Heart right ventricle (tissue), 16 donors: Measurements from ENCODE around the gene TANGO6. TPM values are rescaled to one million over a fixed set of nuclear protein-coding genes. Genes with fewer than 3 reads are reported as not detected.

Experiments used
- ATAC-seq, 8 donors: fragments of 200-7000 bp; cut with Tn5 transposase; one replicate each; pipeline ENCODE4 v1.9.1; 2020; ENCODE audit warnings: mild to moderate bottlenecking in 8 of 8, moderate library complexity in 8 of 8, moderate number of reproducible peaks in 1 of 8
- DNase-seq, 2 donors: peaks; one replicate each; pipeline ENCODE4 v3.0.0-alpha.2; 2020
- H3K27ac ChIP-seq, 10 donors: fragments of 200-600 bp; sonication (generic) in 2 of 10; one replicate each; pipeline versions ENCODE4 v1.5.0 to v1.8.0; 2020 to 2022; ENCODE audit warnings: mild to moderate bottlenecking in 3 of 10
- H3K27me3 ChIP-seq, 7 donors: fragments of 200-600 bp; one replicate each; pipeline ENCODE4 v1.8.0; 2021 to 2022; ENCODE audit warnings: mild to moderate bottlenecking in 2 of 7
- H3K36me3 ChIP-seq, 9 donors: fragments of 200-600 bp; sonication (generic) in 1 of 9; one replicate each; pipeline versions ENCODE4 v1.5.0 to v1.8.0; 2020 to 2022; ENCODE audit warnings: mild to moderate bottlenecking in 2 of 9
- H3K4me1 ChIP-seq, 9 donors: fragments of 200-600 bp; sonication (generic) in 1 of 9; one replicate each; pipeline versions ENCODE4 v1.5.0 to v1.8.0; 2020 to 2022; ENCODE audit warnings: mild to moderate bottlenecking in 4 of 9
- H3K4me3 ChIP-seq, 10 donors: fragments of 200-600 bp; sonication (generic) in 2 of 10; one replicate each; pipeline versions ENCODE4 v1.5.0 to v1.8.0; 2020 to 2022; ENCODE audit warnings: mild to moderate bottlenecking in 7 of 10, moderate library complexity in 2 of 10
- H3K9me3 ChIP-seq, 11 donors: fragments of 200-600 bp in 10 of 11; sonication (generic) in 2 of 11; one replicate each; pipeline versions ENCODE4 v1.5.0 to v1.8.0; 2013 to 2022; ENCODE audit warnings: mild to moderate bottlenecking in 2 of 11, control low read depth in 1 of 11, moderate library complexity in 1 of 11
- WGBS, 2 donors: extraction: QIAGEN DNeasy Blood & Tissue Kit; methylation state at CpG; one replicate each; pipeline ENCODE4 v1.1.7; 2013; ENCODE audit warnings: inconsistent platforms in 1 of 2; 5-methylcytosine and 5-hydroxymethylcytosine counted together
- intact Hi-C, 10 donors: fragments of 100-400 bp; cut with DNase I; formaldehyde crosslinking; loops; one replicate each; pipeline versions ENCODE4 v1.11.1 to v1.14.2; 2022
- polyA plus RNA-seq, 2 donors: library from polyadenylated mRNA; stranded (reverse); fragments of 200-250 nt; gene quantifications; one replicate each; pipeline ENCODE4 v1.2.3, GENCODE V29; 2013
- total RNA-seq, 10 donors: library from RNA; stranded (reverse); fragmentation: NEBNext Ultra II Directional in 3 of 10; extraction: Animal tissue kit (Norgen Biotek cat#: 25700) in 3 of 10; gene quantifications; one replicate each; pipeline versions ENCODE4 v1.2.1 to v1.2.4, GENCODE V29; 2021 to 2023
- TF ChIP-seq, protein P1 (sequence below), 9 donors: fragments of 200-600 bp; sonication (generic) in 2 of 9; IDR thresholded peaks; one replicate each; pipeline versions ENCODE4 v1.5.0 to v1.8.0; 2021 to 2022; ENCODE audit warnings: antibody characterized with exemption in 9 of 9, mild to moderate bottlenecking in 5 of 9, moderate library complexity in 1 of 9
- donor health status: Arrhythmogenic right ventricular cardiomyopathy.
- donor health status: ischemic (EF 13 %, LVEDD 7.1; RV severe dilation, severe dysfunction).
- donor health status: healthy with polysubstance abuse.
- donor health status: DM: no; HTN: yes; CAD: no.
- donor health status: DM: no; HTN: no; CAD: no.
- donor health status: ischemic (EF 25% LVEDD 6.9; RV normal size, moderate dysfunction).
- donor health status: ischemic (EF 25% LVEDD 5.7; RV mildly dilated, moderate dysfunction).
- donor health status: healthy.
- donor health status: DM: yes; HTN: yes; CAD: no.
- donor health status: Ischemic cardiomyopathy.
- donor health status: ischemic (EF 35%, LVEDD 5.7; RV mildly dilated, moderate dysfunction).
- donor health status: nonischemic (EF 11% LVEDD 7.7; RV severe dilation, severe dysfunction).
- donor health status: DM: yes; HTN: yes; CAD: no.
- donor health status: PGD.
- donor health status: ischemic (EF 29% LVEDD 5.4; RV normal size, mild dysfunction).
- donor health status: nonischemic (EF 23%, LVEDD 6.1; RV moderate dilation, normal function).

The TANGO6 gene
- total and polyA plus RNA-seq, 12 donors, result 1.8 to 12.9 (median 8.0) TPM

DNA sequence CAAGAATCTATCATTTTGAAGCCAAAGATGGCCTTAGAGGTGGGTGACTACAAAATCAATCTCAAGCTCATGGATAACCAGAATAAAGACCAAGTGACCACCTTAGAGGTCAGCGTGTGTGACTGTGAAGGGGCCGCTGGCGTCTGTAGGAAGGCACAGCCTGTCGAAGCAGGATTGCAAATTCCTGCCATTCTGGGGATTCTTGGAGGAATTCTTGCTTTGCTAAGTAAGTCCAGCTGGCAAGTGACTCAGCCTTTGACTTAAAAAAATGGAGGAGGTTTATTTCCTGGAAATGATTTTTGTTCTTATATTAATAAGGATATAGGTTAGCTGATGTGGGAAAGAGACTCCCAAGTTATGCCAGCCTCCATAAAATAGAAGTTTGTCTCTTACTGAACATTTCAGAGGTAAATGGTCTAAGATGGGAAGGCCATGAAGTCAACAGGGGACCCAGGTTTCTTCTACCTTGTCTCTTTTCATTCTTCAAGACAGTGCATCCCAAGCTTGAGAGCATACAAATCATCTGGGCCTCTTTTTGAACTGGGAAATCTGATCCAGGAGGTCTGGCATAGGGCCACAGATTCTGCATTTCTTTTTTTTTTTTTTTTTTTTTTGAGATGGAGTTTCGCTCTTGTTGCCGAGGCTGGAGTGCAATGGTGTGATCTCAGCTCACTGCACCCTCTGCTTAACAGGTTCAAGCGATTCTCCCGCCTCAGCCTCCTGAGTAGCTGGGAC lies 19.8 kb upstream of the TANGO6 start:
- H3K4me3 ChIP-seq, result no peak overlapping the region
- H3K4me1 ChIP-seq, result no peaks in the 10 kb centered on the region
- H3K9me3 ChIP-seq, result peaks cover 0 to 4% (median 0%) of the 10 kb centered on the region in 11 donors
- WGBS, 2 donors, result 58 to 64% methylated on average over 8 of the region's 8 CpGs
- ATAC-seq, result no peak
- H3K36me3 ChIP-seq, result no peaks in the 10 kb centered on the region
- no peak for DNase-seq
- intact Hi-C loops, result no loop called here
- peaks cover 0 to 7% (median 0%) of the 10 kb centered on the region in 7 donors for H3K27me3 ChIP-seq
- H3K27ac ChIP-seq, result no peak overlapping the region
- TF ChIP-seq, protein P1, sequence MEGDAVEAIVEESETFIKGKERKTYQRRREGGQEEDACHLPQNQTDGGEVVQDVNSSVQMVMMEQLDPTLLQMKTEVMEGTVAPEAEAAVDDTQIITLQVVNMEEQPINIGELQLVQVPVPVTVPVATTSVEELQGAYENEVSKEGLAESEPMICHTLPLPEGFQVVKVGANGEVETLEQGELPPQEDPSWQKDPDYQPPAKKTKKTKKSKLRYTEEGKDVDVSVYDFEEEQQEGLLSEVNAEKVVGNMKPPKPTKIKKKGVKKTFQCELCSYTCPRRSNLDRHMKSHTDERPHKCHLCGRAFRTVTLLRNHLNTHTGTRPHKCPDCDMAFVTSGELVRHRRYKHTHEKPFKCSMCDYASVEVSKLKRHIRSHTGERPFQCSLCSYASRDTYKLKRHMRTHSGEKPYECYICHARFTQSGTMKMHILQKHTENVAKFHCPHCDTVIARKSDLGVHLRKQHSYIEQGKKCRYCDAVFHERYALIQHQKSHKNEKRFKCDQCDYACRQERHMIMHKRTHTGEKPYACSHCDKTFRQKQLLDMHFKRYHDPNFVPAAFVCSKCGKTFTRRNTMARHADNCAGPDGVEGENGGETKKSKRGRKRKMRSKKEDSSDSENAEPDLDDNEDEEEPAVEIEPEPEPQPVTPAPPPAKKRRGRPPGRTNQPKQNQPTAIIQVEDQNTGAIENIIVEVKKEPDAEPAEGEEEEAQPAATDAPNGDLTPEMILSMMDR (IDR thresholded peaks at IDR 0.05), result no peak

DNA sequence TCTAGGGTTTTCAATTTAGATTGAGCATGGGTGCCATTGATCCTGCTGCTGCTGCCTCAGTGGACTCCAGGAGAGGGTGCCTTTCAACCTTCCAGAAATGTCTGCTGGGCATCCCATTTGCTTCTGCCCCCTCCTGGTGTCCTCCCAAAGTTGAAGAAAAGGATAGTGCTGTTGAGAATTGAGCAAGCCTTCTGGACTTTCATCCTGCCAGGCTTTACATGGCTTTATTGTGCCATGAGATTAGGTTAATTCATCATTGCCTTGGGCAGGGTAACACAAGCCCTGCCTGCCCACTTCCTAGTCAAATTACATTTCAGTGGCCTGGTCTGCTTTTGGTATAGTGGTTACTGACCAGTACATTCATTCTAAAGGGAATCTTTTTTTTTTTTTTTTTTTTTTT lies 17.9 kb upstream of the TANGO6 start:
- Histone ChIP-seq H3K27ac (no peak overlapping the region), H3K4me1 (no peaks in the 10 kb centered on the region), H3K4me3 (no peak overlapping the region), H3K36me3 (no peaks in the 10 kb centered on the region), H3K9me3 (peaks cover 0 to 4% (median 0%) of the 10 kb centered on the region in 11 donors), H3K27me3 (peaks cover 0 to 15% (median 0%) of the 10 kb centered on the region in 7 donors)
- ATAC-seq, result no peak
- intact Hi-C loops, result no loop called here
- no peak for DNase-seq
- TF ChIP-seq, protein P1 (IDR thresholded peaks at IDR 0.05), result no peak

DNA sequence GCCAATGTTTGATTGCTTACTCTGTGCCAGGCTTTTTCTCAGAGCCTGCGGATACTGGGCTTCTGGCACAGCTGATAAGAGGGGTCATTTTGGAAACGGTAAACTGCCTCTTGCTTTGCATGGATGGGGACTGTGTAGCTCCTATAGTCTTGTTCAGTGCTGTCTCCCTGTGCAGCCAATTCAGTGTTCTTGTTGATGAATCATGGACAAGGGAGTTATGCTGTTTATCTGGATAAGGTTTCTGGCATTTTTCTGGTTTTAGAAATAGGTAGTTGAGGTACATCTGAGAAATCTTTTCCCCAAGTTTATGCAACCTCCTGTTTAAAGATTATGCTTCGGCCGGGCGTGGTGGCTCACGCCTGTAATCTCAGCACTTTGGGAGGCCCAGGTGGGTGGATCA lies 16.7 kb upstream of the TANGO6 start:
- no peaks in the 10 kb centered on the region for H3K36me3 ChIP-seq
- H3K27me3 ChIP-seq, result peaks cover 0 to 15% (median 0%) of the 10 kb centered on the region in 7 donors
- H3K27ac ChIP-seq, result no peak overlapping the region
- DNase-seq, result no peak
- H3K9me3 ChIP-seq, result peaks cover 0 to 4% (median 0%) of the 10 kb centered on the region in 11 donors
- no peak overlapping the region for H3K4me3 ChIP-seq
- ATAC-seq, result no peak
- 80 to 84% methylated on average over 6 of the region's 6 CpGs for WGBS, 2 donors
- H3K4me1 ChIP-seq, result no peaks in the 10 kb centered on the region
- intact Hi-C loops, result no loop called here
- TF ChIP-seq, protein P1 (IDR thresholded peaks at IDR 0.05), result no peak

DNA sequence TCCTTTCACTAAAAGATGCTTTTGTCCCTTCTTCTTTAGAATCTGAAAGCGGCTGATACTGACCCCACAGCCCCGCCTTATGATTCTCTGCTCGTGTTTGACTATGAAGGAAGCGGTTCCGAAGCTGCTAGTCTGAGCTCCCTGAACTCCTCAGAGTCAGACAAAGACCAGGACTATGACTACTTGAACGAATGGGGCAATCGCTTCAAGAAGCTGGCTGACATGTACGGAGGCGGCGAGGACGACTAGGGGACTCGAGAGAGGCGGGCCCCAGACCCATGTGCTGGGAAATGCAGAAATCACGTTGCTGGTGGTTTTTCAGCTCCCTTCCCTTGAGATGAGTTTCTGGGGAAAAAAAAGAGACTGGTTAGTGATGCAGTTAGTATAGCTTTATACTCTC lies 10.1 kb upstream of the TANGO6 start:
- 78 to 85% methylated on average over 14 of the region's 14 CpGs for WGBS, 2 donors
- intact Hi-C loops, result no loop called here
- no peaks in the 10 kb centered on the region for H3K36me3 ChIP-seq
- no peaks in the 10 kb centered on the region for H3K4me1 ChIP-seq
- peaks cover 0 to 11% (median 0%) of the 10 kb centered on the region in 7 donors for H3K27me3 ChIP-seq
- TF ChIP-seq, protein P1 (IDR thresholded peaks at IDR 0.05), result no peak
- ATAC-seq (no peak), DNase-seq (no peak)
- H3K27ac ChIP-seq, result no peak overlapping the region
- no peak overlapping the region for H3K4me3 ChIP-seq
- H3K9me3 ChIP-seq, result no peaks in the 10 kb centered on the region
